KG1 (cell line): ENCODE measurements around the gene SMIM20.
"Not testable (repeated sequence)": the region's sequence is repeated elsewhere in the genome, so short reads cannot be mapped to it uniquely, and the experiment has no call there.

ENCODE experiments used
- DNase-seq: peaks from one replicate; lab custom pipeline; 2025; lab: John Stamatoyannopoulos, UW

The SMIM20 gene

DNA sequence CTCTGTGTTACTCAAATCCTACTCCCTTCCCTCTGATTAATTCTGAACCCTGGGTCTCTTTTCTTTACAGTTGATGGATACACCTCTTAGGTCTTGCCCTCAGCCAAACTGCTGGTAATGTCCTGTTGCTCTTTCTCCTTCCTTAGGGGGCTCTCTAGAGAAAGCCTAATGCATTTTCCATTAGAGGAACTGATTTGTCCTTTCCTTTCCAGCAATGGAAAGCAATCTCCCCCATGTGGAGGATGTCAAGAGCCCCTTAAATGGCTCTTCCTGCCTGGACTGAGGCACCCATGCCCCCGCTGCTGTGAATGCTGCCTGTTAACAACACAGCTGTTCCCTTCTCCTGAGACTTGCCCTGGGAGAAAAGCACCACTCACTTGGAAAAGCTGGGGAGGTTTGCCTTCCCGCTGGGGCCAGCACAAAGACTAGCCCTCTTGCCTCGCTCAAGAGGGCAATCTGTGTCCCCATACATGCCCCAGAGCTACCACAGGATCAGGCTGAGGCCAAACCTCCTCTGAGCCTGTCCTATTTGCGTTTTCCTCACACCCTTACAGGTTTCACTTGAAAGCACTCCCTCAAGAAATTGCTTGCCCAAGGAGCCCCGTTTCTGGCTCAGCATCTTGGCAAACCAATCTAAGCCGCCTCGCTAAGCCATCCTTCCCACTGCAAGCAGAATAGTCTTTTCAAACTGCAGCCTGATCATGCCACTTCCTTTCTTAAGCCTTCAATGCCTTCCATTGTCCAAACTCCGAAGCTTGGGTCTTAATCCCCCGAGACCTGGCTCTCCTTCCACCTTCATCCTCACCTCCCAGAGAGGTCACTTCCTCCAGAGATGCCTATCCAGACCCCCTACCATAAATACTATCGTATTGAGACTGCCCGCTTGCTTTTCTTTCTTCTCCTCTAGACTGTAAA, 23.2 kb upstream of the SMIM20 start:
- DNase-seq: no peak

DNA sequence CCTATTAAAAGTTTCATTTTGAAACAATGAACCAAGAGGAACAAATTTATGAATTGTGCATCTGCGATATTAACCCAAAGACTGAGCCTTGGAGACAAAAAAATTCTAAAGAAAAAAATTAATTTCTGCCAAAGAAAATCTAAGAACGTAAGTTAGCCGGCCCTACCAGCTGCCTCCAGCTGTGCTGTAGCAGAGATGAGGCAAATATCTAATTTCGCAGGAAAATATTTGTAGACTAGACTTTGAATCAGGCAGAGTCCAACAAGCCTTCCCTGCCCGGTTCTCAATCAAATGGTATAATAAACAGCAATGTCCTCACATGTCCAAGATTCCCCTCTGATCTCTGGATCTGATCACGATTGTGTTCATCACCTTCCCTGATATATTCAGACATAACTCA, 21.2 kb upstream of the SMIM20 start:
- no peak for DNase-seq

DNA sequence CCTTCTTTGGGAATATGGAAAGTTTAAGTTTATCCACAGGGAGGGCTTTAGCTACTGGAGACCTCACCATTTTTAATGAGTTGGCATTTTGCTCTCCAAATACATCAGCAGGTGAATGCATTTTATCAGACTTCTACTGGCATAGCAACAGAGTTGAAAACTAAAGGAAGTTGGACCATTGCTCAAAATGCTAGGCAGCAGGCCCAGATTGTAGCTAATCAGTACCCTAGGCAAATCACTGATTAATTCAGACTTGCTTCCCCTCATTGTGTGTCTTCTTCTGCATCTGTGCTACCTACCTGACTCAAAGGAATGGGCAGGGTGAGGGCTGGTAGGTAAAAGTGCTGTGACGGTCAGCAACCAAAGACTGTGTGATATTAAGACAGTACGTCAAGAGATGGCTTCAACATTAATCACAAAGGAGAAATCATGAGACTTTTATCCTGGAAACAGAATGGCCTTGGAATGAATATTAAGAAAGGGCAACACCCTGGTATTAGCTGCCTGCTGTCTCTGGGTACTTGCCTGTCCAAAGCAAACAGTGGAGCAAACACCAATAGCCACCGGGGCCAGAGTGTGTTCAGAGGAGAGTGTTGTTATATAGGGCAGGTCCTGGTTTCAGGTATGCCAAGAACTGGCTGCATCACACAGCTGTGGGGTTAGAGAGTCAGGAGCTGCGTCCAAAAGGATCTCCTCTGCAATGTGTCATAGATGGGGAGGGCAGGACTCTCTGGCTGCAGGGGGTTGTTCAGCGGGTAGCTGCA, 17.1 kb upstream of the SMIM20 start:
- no peak for DNase-seq

DNA sequence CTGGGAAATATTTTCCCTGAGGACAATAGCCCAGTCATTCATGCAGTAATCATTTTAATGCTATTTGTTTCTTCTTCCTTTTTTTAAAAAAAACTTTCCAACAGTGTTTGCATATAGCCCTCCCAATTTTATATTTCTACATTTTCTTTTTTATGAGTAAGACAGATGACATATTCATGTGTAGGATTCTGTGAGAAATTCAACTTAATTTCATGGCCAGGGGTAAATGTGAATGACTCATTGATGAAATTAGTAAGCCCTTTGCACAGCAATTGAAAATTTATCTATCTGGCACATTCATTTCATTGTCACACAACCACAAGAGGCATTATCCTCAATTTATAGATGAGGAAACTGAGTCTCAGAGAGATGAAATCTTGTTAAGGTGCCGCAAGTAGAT, 13.7 kb upstream of the SMIM20 start:
- DNase-seq: no peak

DNA sequence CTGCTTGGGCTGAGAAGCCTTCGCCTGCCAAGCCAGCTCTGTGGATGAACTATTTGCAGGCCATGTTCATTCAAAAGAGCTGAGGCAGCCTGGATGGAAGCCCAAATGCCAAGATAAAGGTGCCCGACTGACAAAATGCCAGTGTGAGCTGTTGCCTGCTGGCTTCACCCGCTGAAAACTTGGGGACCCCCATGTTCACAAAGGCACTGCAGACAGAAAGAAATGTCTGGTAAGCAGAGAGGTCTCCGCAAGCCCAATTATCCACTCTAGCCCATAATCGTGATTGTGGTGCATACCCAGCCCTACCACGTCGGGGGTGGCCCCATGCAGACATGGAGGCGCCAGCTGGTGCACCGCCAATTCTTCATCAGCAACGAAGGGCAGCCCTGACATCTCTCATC, 13.0 kb upstream of the SMIM20 start:
- DNase-seq: no peak

DNA sequence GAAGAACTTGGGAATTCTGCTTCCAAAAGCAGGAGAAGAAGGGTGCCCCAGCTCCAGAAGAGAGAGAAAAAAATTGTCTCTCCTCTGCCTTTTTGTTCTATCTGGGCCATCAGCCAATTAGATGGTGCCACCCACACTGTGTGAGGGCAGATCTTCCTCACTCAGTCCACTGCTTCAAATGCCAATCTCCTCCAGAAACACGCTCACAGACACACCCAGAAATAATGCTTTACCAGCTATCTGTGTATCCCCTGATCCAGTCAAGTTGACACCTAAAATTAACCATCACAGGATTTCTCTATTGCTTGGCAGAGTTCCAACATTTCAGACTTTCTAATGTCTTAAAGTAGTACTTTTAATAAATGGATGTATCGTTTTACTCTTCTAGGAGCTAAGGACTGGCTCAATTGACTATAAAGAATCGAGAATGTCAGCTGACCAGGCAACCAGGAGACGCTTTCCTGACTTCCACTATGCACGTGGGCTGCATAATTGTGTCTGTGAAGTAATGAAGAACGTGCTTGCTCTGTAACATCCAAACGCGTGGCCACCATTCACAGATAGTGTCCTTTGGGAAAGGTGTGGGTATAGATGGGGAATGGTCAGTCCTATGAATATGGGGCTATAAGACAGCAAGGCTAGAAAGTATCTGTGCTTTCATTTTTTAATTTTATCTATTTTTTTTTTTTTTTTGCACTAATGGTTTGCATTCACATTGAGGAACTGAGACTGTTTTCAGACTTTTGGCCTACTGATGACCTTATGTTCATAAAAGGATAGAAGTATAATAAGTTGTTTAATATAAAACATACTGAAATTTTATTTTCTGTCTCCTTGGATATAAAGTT, 9.9 kb upstream of the SMIM20 start:
- no peak for DNase-seq

DNA sequence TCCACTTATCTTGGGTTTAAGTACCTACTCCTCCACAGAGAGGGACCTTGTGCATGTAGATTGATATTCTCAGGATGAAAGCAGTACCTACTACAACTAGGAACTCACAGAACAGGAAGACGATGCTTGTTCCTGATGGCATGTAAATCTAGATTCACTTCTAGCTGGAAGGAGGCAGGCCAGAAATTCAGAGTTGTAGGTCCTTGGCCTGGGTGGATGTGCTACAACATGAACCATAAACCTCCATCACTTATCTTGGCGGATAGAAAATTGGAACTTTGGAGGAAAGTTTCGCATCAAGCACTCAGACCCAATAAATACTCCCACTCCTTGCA, 9.3 kb upstream of the SMIM20 start:
- no peak for DNase-seq

DNA sequence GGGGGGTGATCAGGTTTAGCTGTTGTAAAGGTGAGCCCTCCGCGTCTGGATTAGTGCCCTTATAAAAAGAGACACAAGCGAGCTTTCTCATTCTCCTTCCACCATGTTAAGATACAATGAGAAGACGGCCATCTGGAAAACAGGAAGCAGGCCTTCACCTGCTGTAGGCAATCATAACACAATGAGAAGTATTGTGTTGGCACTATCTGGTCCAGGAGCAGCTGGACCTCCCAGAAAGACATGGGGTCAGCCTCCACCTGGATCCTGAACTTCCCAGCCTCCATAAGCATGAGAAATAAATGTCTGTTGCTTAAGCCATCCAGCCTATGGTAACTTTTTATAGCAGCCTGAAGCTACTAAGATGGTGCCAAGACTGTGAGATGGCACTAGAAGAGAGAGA, 8.6 kb upstream of the SMIM20 start:
- DNase-seq: no peak

DNA sequence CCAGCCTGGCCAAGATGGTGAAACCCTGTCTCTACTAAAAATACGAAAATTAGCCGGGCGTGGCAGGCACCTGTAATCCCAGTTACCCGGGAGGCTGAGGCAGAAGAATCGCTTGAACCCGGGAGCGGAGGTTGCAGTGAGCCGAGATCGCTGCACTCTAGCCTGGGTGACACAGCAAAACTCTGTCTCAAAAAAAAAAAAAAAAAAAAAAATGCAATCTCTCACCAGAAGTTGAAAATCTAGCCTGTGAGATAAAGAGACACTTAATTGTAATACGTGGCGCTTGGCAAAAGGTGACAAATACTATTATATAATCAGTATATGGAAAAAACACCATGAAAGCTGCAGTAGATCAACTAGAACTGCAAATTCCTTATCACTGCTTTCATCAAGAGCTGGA, 7.9 kb upstream of the SMIM20 start:
- DNase-seq: not testable (repeated sequence)

DNA sequence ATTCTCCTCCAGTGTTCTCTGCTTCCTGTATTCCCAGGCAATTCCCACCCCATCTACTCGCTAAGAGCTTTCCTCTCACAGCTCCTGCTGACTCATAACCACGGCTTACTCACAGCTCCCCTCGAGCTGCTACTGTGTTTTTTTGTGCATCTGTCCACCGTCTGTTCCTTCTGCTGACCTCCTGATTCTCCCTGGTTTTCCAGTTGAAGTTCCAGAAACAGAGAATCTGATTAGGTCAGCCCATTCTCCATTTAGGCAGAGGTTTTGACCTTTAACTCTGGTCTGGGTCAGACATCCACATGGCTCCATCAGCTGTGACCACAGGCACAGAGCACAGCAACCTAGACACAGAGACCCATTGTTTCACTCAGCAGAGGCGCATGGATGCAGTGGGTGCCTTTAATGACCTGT, 5.5 kb upstream of the SMIM20 start:
- no peak for DNase-seq

DNA sequence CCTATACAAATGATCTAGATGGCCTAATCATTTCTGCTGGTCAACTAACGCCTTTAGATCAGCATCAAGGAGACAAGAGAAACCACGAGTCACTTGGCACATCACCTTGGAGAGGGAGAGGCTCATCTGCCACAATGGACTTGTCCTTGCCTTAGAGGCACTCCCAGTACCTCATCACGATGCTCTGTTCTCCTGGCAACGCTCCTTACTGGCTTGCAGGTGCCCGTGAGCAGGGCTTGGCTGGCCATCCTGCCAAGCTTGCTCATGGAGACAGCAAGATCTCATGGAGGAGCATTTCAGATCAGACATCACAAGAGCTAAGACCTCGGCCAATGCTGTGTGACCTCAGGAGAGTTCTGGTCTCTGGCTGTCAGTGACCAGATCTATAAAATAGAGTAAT, 2.7 kb upstream of the SMIM20 start:
- DNase-seq: no peak

DNA sequence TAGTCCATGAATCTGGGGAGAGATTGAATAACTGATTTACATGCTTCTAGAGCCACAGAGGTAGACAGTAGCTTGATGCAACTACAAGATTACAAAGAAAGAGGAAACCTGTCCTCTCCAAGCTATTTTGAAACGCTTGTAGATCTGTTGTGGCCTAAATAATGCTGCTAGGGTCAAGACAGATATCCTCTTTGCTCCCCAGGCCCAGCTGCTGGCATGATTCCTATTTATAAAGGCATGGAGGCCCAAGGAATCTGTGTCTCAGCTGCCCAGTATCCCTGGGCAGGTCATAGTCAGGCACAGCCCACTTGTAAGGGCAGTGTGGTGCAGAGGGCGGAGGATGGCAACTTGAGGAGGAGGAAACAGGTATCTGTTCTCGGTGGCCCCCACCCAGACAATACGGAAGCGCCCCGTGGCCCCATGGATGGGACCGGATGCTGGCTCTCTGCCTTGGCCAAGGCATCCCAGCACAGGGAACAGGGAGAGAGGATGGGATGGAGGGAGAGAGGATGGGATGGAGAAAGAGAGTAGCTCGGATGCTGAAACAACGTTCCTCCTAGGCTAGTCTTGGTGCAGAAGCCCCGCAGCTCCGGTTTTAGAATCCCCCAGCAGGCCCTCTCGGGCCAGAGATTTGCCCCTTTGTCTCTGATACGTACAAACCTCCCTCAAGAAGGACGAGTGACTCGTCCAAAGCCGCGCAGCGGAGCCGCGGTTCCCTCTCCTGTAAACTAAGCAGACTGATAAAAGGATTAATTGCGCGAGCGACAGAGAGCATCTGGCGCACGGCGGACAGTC, 767 bp upstream of the SMIM20 start:
- no peak for DNase-seq

DNA sequence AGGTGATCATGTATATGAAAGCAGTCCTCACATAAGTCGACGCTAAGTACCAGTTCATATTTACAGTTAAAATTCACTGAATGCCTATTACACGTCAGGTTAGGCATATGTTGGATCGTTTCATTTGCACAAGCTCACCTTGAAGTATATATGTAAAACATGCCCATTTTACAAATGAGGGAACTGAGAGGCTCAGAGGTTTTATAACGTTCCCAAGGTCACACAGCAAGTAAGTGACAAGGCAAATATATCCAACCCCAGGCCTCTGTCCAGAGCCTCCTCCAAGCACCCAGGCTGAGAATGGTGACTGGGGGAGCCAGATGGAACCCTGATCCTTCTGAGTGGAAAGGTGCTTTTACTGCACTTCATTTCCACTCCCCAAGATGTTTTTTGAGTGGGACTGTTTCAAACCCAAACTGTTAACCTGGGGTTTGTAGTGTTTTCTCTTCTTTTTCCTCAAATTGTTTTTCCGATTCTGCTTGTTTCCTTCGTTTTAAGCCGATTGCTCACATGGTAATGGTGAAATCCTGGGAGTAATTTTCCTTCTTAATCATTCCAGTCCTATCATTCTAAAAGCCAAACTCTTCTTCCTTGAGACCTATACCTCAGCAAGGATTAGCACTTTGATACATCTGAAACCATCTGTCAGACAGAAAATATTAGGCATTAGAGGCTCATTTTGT, 791 bp downstream of the SMIM20 start:
- DNase-seq: no peak

DNA sequence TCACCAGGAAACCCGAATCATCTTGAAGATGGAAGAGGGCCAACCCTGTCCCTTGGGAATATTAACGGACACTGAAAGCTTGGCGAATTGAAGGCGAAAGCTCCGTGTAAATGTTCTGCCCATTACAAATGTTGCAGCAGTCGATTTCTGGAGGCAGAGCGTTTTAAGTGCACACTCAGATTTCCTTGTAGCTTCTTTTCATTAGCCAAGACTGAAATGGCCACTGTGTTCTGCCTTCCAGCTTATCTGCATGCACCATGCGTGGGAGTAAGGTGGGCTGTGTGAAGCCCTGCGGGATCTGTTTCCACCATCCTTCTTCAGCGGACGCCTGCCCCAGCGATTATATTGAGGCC, 1.3 kb downstream of the SMIM20 start:
- DNase-seq: no peak

DNA sequence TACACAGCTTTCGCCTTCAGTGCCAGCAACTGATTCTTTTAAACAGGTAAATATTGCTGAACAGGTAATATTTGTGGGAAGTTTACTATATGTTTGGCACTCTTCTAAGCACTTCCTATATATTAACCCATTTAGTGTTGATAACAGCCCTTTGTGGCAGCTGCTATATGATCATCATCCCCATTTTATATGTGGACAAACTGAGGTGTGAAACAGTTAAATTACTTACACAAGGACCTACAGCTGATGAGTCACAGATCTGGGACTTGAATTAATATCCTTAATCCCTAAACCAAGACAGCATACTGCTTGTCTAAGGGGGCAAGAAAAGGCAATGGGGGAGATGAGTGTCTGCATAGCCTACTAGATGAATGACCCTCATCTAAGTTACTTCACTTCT, 2.9 kb downstream of the SMIM20 start:
- DNase-seq: no peak

DNA sequence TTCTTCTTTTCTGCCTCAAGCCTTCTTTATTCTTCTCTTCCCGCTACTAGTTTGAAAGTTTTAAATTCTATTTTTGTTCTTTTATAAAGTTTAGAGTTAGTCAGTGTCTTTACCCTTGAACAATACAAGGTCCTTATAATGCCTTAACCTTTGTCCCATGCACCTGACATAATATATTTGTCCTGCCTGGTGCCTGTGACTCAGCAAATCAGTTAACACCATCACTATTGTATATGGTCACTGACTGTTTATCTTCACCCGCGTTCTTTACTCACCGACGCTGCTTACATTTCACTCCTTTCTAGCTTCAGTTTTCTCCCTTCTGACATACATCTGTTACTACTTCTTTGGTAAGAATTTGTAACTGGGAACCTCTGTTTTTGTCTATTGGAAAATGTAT, 5.7 kb downstream of the SMIM20 start:
- DNase-seq: no peak

DNA sequence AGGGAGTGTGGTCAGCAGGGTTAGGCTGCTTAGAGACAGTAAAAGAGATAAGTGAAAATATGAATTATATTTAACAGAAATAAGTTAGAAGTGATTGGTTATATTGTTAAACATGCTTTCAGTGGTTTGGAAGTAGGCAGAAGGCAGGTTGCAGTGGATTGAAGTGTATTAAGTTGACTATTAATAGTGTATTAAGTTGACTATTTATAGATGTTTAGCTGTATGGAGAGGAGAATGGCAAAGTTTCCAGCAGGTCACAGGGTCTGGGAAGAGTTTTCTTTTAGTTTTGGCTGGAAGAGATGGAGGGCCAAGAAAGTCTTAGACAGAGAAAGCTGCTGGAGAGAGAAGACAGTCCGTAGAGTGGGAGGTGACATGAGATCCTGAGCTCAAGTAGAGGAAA, 7.9 kb downstream of the SMIM20 start:
- no peak for DNase-seq

DNA sequence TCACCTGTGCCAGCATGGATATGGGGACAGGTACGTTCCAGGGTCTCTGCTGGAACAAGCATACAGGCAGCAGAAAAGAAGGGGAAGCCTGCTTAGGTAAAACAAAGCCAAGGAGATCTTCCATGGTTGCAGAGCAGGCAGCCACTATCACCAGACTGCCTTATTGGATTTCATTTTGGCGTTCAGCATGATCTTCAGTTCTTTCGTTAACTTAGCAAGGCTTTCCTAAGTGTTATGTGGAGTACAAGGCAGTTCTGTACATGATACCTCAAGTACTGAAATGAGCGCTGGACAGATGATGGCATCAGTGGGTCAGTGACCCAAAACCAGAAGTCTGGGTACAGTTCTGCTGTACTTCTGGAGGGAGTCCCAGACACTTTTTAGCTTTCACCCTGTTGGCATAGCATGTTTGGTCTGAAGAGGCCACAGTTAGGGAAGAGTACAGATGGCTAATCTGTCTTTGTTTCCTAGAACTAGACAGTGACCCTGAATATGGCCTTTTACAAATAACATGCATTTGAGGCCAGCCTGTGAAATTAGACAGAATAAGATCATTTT, 8.9 kb downstream of the SMIM20 start:
- DNase-seq: no peak

DNA sequence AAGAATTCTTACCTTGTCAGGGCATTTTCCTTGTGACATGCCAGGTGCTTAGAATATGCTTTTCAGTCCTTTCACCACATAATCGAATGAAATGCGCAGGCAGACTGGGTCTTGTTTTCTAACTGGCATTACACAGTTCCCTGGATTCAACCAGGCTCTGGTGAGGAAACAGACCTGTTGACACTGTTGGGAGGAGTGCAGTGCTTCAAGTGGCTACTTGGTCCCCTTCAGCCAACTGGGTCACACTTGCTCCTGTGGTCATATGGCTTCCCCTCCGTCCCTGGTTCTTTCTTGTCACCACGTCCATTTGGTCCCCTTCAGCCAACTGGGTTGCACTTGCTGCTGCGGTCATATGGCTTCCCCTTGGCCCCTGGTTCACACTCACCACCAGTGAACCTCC, 9.7 kb downstream of the SMIM20 start:
- no peak for DNase-seq

DNA sequence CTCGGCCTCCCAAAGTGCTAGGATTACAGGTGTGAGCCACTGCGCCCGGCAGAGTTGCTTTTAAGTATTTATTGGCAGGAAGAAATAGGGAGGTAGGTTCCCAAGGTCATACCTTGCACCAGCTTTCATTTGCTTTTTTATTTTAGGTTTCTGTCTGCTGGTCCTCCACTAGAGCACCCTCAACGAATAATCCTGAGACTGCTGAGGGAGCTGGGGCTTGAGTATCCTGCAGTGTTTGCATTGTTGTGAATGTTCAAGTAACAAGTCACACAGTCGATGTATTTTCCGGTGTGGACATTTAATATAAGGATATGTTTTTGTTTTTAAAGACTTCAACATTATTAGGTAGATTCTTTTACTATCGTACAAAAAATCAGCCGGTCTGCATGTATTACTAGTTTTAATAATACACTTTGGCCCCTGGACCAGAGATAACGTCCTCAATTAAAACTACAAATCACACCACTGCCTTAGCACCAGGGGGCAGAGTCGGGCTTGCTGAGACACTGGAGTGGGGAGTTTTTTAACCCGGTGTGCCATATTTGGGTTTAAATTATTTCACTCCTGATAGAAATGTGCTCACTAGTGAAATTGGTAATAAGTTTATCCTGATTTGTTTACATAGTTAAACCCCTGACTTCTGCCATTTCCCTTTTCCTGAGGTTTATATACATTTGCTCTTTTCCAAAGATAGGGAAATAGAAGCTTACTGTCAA, 11.6 kb downstream of the SMIM20 start:
- DNase-seq: no peak
